Activated CD4-positive, alpha-beta memory T cell treated with anti-CD3 and anti-CD28 coated beads for 36 hours (primary cell): ENCODE data around the gene GNAZ. TPM values are rescaled to one million over a fixed set of nuclear protein-coding genes. Genes with fewer than 3 reads are reported as not detected.
"Not testable (repeated sequence)": the region's sequence is repeated elsewhere in the genome, so short reads cannot be mapped to it uniquely, and the experiment has no call there.

Source experiments
- CTCF ChIA-PET: fragments of 350-600 bp; sonication (Branson Sonifier 250); formaldehyde crosslinking; loops from one replicate; lab custom pipeline; 2021; ENCODE audit warnings: antibody characterized with exemption, inconsistent platforms; lab: Charles Lee
- POLR2A ChIA-PET: fragments of 350-600 bp; sonication (Branson Sonifier 250); formaldehyde crosslinking; loops from one replicate; lab custom pipeline; 2021; ENCODE audit warnings: antibody characterized with exemption; lab: Charles Lee
- DNase-seq: peaks from one replicate; pipeline ENCODE4 v3.0.0-alpha.2; 2020
- H3K27ac Mint-ChIP-seq: one replicate; pipeline ENCODE4 v1.8.0; 2021; ENCODE audit warnings: mixed read lengths
- H3K27me3 Mint-ChIP-seq: one replicate; pipeline ENCODE4 v1.8.0; 2021; ENCODE audit warnings: mixed read lengths
- H3K36me3 Mint-ChIP-seq: one replicate; pipeline ENCODE4 v1.8.0; 2021; ENCODE audit warnings: mixed read lengths
- H3K4me1 Mint-ChIP-seq: one replicate; pipeline ENCODE4 v1.8.0; 2021; ENCODE audit warnings: low read depth, mixed read lengths
- H3K4me3 Mint-ChIP-seq: one replicate; pipeline ENCODE4 v1.8.0; 2021; ENCODE audit warnings: mild to moderate bottlenecking, mixed read lengths
- H3K9me3 Mint-ChIP-seq: one replicate; pipeline ENCODE4 v1.8.0; 2021; ENCODE audit warnings: mixed read lengths
- intact Hi-C: fragments of 100-400 bp; cut with micrococcal nuclease; formaldehyde crosslinking; loops from one replicate; pipeline ENCODE4 v1.15.1; 2023
- total RNA-seq, 2 experiments: library from RNA; stranded (reverse); gene quantifications; one replicate each; pipeline ENCODE4 v1.2.3, GENCODE V29; 2021

The GNAZ gene
- total RNA-seq, result 1 to 10 TPM; 1.6 to 2.2 TPM

DNA sequence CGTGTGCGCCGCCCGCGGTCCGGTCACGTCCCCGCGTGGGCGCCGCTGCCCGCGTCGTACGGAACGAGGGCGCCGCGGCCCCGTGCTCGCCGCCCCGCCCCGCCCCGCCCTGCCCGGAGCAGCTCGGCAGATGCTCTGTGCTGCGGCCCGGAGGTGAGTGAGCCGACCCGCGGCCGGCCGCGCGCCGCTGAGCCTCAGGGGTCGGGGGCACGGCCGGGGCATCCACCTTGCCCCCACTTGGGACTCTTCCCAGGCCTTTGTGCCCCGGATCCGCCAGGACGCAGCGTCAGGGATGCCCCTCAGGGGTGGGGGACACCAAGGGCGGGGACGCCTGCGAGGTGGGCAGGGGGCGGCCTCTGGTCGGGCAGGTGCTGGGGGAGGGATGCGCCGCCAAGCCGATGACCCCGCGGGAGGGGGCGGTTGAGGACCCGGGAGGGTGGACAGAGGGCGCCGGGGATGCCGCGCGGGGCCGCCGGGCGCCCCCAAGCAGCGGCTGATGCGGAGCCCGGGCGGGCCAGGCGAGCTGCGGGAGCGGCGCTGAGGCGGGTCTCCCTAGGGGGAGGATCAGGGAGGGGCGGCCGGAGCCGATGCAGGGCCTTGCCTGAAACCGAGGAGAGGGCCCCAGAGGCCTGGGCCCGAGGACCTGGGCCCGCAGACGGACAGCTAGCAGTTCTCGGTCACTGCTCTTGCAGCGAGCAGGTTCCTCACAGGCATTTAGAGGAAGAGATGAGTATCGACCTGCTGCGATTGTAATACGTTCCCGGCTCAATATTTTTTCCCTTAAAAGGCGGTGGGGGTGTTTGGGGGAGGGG lies at the start of gene GNAZ:
TSS of gene GNAZ (plus strand) at position 102 of the 812 bp plus-strand sequence. CDS start 25,177 bp downstream, outside the sequence.
- ChIA-PET POLR2A (no interaction called here), CTCF (interaction anchor here (1.1 to 1.7 kb wide), 4 partner anchors 26 to 111 kb away, joined by 4 to 6 read pairs (median 5); no protein-coding TSS in a partner anchor)
- intact Hi-C loops, result no loop called here
- H3K36me3 Mint-ChIP-seq, result no peaks in the 10 kb centered on the region
- peak within 1 kb of the TSS; percentile 69 for H3K4me3 Mint-ChIP-seq
- DNase-seq, result peak; percentile 17
- H3K27ac Mint-ChIP-seq, result no peak within 1 kb of the TSS
- peaks cover 2% of the 10 kb centered on the region for H3K27me3 Mint-ChIP-seq
- H3K4me1 Mint-ChIP-seq, result peaks cover 6% of the 10 kb centered on the region
- H3K9me3 Mint-ChIP-seq, result no peaks in the 10 kb centered on the region

DNA sequence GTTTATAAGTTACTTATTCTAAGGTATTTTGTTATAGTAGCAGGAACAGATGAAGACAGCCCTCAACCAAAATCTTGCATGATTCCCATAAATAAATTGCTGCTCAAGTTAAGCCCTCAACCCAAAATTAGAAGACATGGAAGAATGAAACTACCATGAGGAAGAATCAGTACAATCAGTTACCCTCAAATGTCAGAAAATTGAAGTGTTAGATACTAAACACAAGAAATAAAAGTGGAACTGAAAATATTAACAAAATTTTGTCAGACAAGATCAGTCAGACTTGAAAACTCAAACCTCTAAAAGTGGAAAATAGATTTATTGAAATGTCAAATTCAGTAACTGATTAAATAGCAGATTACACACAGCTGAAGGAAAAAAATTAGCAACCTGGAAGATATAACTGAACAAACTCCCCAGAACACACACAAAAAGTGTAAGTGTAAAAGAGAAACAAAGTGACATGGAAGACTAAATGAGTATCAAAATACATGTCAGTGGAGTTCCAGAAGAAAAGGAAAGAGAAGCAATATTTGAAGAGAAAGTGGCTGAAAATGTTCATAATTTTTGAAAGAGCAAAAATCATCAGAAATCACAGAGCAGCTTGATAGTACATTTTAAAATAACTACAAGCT lies 49.5 kb upstream of the GNAZ start:
- H3K4me3 Mint-ChIP-seq, result no peak overlapping the region
- H3K27me3 Mint-ChIP-seq, result peaks cover 7% of the 10 kb centered on the region
- POLR2A ChIA-PET, result no interaction called here
- no peak for DNase-seq
- intact Hi-C loops, result no loop called here
- peaks cover 2% of the 10 kb centered on the region for H3K9me3 Mint-ChIP-seq
- no peaks in the 10 kb centered on the region for H3K4me1 Mint-ChIP-seq
- no peak overlapping the region for H3K27ac Mint-ChIP-seq
- H3K36me3 Mint-ChIP-seq, result no peaks in the 10 kb centered on the region
- CTCF ChIA-PET, result no interaction called here

DNA sequence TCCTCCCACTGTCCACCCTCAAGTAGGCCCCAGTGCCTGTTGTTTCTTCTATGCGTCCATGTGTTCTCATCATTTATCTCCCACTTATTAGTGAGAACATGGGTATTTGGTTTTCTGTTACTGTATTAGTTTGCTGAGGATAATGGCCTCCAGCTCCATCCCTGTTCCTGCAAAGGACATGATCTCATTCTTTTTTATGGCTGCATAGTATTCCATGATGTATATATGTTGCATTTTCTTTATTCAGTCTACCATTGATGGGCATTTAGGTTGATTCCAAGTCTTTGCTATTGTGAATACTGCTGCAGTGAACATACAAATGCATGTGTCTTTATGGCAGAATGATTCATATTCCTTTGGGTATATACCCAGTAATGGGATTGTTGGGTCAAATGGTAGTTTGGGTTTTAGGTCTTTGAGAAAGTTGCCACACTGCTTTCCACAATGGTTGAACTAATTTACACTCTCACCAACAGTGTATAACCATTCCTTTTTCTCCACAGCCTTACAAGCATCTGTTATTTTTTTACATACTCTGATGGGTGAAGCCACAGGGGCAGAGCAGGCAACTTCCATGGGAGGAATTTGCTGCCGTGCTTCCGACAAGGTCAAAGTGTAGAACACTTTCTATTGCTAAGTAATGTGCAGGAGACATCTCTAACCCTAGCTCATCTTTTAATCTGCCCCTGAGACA lies 48.5 kb upstream of the GNAZ start:
- H3K27me3 Mint-ChIP-seq, POLR2A ChIA-PET, H3K4me1 Mint-ChIP-seq, H3K4me3 Mint-ChIP-seq, DNase-seq, intact Hi-C loops, H3K9me3 Mint-ChIP-seq, H3K36me3 Mint-ChIP-seq, H3K27ac Mint-ChIP-seq: not testable (repeated sequence)
- CTCF ChIA-PET, result interaction anchor here (0.8 kb wide), 1 partner anchor 10 kb away, joined by 3 read pairs; no protein-coding TSS in a partner anchor

DNA sequence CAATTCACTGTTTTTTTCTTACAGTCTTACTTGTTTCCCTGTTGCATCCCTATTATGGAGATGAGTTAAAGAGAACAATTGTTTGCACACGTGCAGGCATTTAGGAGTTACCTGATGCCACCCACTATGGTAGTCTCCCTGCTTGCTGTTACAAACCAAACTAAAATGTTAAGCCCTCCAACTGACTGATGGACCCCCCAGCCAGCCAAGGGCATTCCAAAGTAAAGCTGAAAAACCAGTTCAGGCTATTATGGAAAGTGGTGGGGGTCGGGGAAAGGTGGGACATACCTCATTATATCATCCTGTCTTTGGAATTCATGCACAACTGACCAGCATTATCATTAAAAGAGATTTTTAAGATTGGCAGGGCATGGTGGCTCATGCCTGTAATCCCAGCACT lies 47.0 kb upstream of the GNAZ start:
- ChIA-PET POLR2A (no interaction called here), CTCF (no interaction called here)
- H3K27me3 Mint-ChIP-seq, result no peaks in the 10 kb centered on the region
- H3K36me3 Mint-ChIP-seq, result no peaks in the 10 kb centered on the region
- no peak for DNase-seq
- H3K27ac Mint-ChIP-seq, result no peak overlapping the region
- H3K9me3 Mint-ChIP-seq, result peaks cover 2% of the 10 kb centered on the region
- no peaks in the 10 kb centered on the region for H3K4me1 Mint-ChIP-seq
- H3K4me3 Mint-ChIP-seq, result no peak overlapping the region
- intact Hi-C loops, result no loop called here

DNA sequence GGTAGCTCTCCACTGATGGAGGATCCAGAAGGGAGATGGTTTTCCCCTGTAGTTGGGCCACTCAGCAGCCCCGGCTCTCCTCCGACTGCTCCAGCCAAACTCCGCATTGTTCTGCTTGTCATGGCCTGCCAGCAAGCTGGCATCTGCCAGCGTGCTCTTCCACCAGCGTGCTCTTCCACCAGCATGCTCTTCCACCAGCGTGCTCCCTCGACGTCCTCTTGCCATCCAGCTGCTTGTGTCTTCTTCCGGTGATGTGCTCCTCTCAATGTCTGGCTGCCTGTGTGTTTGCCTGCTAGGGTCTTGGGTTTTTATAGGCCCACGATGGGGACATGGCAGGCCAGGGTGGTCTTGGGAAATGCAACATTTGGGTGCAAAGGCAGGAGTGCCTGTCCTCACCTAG lies 43.5 kb upstream of the GNAZ start:
- Mint-ChIP-seq H3K36me3 (no peaks in the 10 kb centered on the region), H3K4me1 (no peaks in the 10 kb centered on the region), H3K27me3 (no peaks in the 10 kb centered on the region), H3K4me3 (no peak overlapping the region), H3K9me3 (no peaks in the 10 kb centered on the region), H3K27ac (no peak overlapping the region)
- DNase-seq, result no peak
- intact Hi-C loops, result no loop called here
- CTCF ChIA-PET, result no interaction called here
- POLR2A ChIA-PET, result no interaction called here

DNA sequence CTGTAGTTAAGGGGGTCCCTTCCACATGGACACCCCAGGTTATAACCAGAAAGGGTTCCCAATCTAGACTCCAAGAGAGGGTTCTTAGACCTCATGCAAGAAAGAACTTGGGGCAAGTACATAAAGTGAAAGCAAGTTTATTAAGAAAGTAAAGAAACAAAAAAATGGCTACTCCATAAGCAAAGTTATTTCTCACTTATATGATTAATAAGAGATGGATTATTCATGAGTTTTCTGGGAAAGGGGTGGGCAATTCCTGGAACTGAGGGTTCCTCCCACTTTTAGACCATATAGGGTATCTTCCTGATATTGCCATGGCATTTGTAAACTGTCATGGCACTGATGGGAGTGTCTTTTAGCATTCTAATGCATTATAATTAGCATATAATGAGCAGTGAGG lies 42.5 kb upstream of the GNAZ start:
- H3K36me3 Mint-ChIP-seq, H3K9me3 Mint-ChIP-seq, H3K4me1 Mint-ChIP-seq, POLR2A ChIA-PET, H3K4me3 Mint-ChIP-seq, H3K27ac Mint-ChIP-seq, CTCF ChIA-PET, DNase-seq, H3K27me3 Mint-ChIP-seq, intact Hi-C loops: not testable (repeated sequence)

DNA sequence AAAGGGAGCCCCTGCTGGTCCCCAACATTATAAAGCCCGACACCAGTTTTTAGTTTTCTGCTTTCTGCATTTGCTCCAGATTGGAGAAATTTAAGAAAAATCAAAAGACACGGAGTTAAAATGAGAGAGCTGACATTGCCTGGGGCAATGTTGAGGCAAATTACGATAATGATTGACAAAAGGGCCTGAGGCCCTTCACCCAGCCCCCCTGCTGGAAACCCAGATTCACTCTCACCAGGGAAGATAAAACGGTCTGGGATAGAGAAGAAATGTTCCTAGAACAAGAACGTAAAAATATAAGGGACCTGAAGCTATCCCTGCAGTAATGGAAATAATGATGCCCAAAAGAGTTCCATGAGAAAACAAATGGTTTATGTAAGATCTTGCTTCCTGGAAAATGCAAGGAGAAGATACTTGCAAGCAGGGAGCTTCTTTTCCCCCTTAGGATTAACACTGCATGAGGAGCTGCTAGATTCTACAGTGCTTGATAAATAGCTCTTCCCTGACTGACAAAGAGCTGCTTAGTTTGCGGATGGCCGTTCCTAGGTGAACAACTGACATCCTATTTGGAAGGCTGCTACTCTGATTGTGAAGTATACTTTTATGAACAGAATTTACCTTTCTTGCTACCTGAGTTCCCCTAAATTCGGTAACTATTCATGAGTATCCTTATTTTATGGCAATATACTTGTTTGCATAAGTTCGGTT lies 40.6 kb upstream of the GNAZ start:
- CTCF ChIA-PET, result interaction anchor here (0.9 kb wide), 1 partner anchor 72 kb away, joined by 3 read pairs; no protein-coding TSS in a partner anchor
- Mint-ChIP-seq H3K9me3 (no peaks in the 10 kb centered on the region), H3K27me3 (peaks cover 6% of the 10 kb centered on the region), H3K27ac (no peak overlapping the region), H3K4me3 (no peak overlapping the region), H3K36me3 (no peaks in the 10 kb centered on the region), H3K4me1 (no peaks in the 10 kb centered on the region)
- DNase-seq, result no peak
- POLR2A ChIA-PET, result no interaction called here
- intact Hi-C loops, result no loop called here

DNA sequence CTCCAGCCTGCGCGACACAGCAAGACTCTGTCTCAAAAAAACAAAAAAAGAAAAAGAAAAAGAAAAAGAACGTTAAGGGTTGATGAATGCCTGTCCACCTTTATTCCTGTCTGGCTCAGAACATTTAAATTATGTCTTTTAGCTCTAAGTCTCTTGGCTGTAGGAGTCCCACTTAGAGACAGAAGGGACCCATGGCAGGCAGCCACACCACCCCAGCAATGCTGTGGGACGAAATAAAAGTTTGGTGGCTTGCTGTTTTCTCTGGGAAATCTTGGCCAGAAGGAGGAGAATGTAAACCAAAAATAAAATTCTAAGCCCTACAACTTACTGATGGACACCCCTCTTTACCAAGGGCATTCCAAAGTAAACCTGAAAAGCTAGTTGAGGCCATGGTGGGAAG lies 38.9 kb upstream of the GNAZ start:
- Mint-ChIP-seq H3K4me1 (peaks cover 4% of the 10 kb centered on the region), H3K27me3 (peaks cover 9% of the 10 kb centered on the region), H3K4me3 (no peak overlapping the region), H3K36me3 (no peaks in the 10 kb centered on the region), H3K27ac (no peak overlapping the region), H3K9me3 (no peaks in the 10 kb centered on the region)
- POLR2A ChIA-PET, result no interaction called here
- no peak for DNase-seq
- CTCF ChIA-PET, result interaction anchor here (1.0 kb wide), 1 partner anchor 182 kb away, joined by 3 read pairs; no protein-coding TSS in a partner anchor
- intact Hi-C loops, result no loop called here

DNA sequence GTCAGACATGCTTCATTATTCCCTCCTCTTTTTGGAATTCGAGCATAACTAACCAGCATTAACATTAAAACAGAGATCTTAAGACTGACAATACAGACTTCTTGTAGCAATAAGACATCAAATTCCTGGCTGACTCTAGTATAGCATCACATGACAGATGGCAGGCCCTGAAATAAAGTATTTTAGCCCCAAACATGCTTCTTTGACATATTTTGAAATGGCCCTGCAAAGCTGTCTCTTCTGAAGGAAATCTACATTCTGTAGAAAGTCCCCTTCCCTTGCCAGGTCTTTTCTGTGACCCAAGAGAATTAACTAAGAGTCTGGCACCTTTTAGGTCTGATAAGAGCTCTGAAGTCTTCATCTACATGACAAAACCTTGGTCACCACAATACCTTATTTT lies 38.5 kb upstream of the GNAZ start:
- no peak for DNase-seq
- Mint-ChIP-seq H3K9me3 (no peaks in the 10 kb centered on the region), H3K36me3 (no peaks in the 10 kb centered on the region), H3K27me3 (peaks cover 9% of the 10 kb centered on the region), H3K27ac (no peak overlapping the region), H3K4me1 (peaks cover 7% of the 10 kb centered on the region), H3K4me3 (no peak overlapping the region)
- intact Hi-C loops, result no loop called here
- ChIA-PET CTCF (no interaction called here), POLR2A (no interaction called here)

DNA sequence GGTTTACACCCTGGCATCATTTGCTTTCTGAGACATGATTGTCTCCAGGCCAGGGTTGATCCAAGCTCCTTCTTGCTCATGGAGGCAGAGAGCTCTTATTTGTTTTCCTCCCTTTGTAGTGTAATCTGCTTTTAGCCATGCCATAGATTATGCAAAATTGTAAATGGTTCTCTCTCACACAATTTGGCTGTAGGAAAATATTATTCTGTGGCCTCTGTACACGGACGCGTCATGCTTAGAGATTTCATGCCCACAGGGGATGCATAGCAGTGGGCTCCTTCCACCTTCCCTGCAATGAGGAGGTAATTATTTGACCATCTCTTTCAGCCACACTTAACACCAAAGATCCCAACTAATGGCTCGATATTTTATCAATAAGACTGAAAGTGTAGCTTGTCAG lies 37.7 kb upstream of the GNAZ start:
- Mint-ChIP-seq H3K4me3 (no peak overlapping the region), H3K36me3 (no peaks in the 10 kb centered on the region), H3K27me3 (peaks cover 12% of the 10 kb centered on the region), H3K4me1 (peaks cover 7% of the 10 kb centered on the region), H3K27ac (no peak overlapping the region), H3K9me3 (no peaks in the 10 kb centered on the region)
- ChIA-PET CTCF (no interaction called here), POLR2A (no interaction called here)
- intact Hi-C loops, result no loop called here
- DNase-seq, result no peak

DNA sequence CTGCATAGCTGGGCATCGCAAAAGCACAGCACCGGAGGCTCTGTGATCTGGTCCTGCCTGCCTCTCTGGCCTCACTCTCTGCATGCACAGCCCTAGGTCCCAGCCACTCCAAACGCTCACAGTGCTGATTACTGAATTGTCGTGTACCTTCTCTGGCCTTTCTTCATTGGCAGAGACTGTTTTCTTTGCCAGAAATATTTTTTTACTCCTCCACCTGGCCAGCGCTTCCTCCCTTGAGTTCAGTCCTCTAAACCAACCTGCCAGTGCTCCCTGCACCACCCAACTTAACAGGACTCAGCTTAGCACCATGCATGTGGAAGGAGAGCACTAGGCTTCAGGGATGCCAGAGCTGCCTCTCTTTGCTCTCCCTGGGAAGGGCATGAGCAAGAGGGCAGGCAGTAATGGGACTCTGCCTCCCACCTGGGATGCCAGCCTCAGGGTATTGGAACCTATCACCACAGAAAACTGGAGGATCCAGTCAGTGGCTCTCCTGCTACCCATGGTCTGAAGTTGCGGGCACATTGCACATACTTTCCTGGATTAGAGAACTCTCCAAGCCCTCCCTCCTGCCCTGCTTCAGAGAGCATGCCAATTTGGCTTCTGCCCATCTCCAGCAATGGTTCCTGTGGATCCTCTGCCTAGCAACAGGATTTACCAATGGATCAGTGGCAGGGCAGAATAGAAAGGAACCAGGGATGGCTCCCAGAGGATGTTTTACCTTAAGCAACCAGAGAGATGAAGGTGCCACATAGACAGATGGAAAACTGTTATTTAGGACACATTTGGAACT lies 37.0 kb upstream of the GNAZ start:
- Mint-ChIP-seq H3K4me1 (peaks cover 7% of the 10 kb centered on the region), H3K27me3 (peaks cover 16% of the 10 kb centered on the region), H3K9me3 (no peaks in the 10 kb centered on the region), H3K36me3 (no peaks in the 10 kb centered on the region), H3K27ac (no peak overlapping the region), H3K4me3 (no peak overlapping the region)
- intact Hi-C loops, result no loop called here
- DNase-seq, result no peak
- ChIA-PET CTCF (no interaction called here), POLR2A (no interaction called here)
